ENCODE measurements around the gene COIL. TPM values are rescaled to one million over a fixed set of nuclear protein-coding genes. Genes with fewer than 3 reads are reported as not detected.

The COIL gene
- total and polyA plus RNA-seq, 2 donors (not counting 1 experiment from before 2014, with no cell fraction given), result 7.3 to 12.1 TPM

DNA sequence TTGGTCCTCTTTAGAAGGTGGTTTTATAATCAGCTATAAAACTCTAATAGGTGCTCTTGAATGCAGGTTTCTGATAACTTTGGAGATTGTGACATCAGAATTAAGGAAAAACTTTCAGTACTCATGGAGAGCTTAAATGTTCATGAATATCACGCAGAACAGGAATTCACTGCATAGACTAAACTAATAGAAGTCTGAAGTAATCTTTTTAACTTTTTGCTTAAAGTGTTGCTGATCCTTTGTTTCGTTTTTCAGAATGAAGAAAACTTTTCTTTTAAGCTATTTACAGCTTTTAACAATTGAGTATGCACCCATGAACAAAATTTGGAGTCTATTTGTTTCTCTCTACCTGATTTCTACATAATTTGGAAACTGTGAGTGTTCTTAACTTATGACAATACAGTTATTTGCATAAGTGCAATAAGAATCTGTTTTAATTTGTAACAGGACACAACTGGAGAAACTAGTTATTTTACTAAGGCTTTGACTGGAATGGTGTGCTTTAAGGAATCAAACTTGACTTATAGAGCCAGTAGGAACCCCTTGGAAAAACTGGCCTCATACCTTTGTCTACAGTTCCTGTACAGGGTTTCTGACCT, 30.0 kb downstream of the COIL start:
- Histone ChIP-seq H3K27ac (ENCODE audit: insufficient read depth, low read length) (no peak overlapping the region), H3K9ac (ENCODE audit: insufficient read depth, low read length) (no peak overlapping the region), H3K4me1 (ENCODE audit: control insufficient read depth, extremely low read depth, insufficient read depth, low read length) (no peaks in the 10 kb centered on the region), H3K79me2 (ENCODE audit: control insufficient read depth, insufficient read depth, low read length) (no peaks in the 10 kb centered on the region), H3K36me3 (ENCODE audit: control insufficient read depth, insufficient read depth, low read length) (no peaks in the 10 kb centered on the region), H3K4me2 (ENCODE audit: extremely low read depth, insufficient read depth, low read length) (no peak overlapping the region), H4K20me1 (ENCODE audit: control insufficient read depth, extremely low read depth, insufficient read depth, low read length) (no peaks in the 10 kb centered on the region), H3K9me3 (ENCODE audit: control insufficient read depth, insufficient read depth, low read depth, low read length) (no peaks in the 10 kb centered on the region), H3K27me3 (ENCODE audit: control insufficient read depth, insufficient read depth, low read length) (no peaks in the 10 kb centered on the region), H2AFZ (ENCODE audit: low read length) (no peak overlapping the region), H3K4me3 (replicated peaks in 1 of 4; ENCODE audit: control extremely low read depth in 1 of 4, insufficient read depth in 1 of 4, low read depth in 3 of 4, low read length in 4 of 4) (no peak overlapping the region)
- DNase-seq (ENCODE audit: low read depth in 2 of 2), result no peak
- no peak for TF ChIP-seq EZH2 (IDR thresholded peaks at IDR 0.05; ENCODE audit: low read length, missing control alignments)
- TF ChIP-seq, protein P1, sequence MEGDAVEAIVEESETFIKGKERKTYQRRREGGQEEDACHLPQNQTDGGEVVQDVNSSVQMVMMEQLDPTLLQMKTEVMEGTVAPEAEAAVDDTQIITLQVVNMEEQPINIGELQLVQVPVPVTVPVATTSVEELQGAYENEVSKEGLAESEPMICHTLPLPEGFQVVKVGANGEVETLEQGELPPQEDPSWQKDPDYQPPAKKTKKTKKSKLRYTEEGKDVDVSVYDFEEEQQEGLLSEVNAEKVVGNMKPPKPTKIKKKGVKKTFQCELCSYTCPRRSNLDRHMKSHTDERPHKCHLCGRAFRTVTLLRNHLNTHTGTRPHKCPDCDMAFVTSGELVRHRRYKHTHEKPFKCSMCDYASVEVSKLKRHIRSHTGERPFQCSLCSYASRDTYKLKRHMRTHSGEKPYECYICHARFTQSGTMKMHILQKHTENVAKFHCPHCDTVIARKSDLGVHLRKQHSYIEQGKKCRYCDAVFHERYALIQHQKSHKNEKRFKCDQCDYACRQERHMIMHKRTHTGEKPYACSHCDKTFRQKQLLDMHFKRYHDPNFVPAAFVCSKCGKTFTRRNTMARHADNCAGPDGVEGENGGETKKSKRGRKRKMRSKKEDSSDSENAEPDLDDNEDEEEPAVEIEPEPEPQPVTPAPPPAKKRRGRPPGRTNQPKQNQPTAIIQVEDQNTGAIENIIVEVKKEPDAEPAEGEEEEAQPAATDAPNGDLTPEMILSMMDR (conservative IDR thresholded peaks at IDR 0.05 in 1 of 2, IDR thresholded peaks at IDR 0.05 in 1 of 2; ENCODE audit: low read depth in 1 of 2, low read length in 2 of 2), result no peak

DNA sequence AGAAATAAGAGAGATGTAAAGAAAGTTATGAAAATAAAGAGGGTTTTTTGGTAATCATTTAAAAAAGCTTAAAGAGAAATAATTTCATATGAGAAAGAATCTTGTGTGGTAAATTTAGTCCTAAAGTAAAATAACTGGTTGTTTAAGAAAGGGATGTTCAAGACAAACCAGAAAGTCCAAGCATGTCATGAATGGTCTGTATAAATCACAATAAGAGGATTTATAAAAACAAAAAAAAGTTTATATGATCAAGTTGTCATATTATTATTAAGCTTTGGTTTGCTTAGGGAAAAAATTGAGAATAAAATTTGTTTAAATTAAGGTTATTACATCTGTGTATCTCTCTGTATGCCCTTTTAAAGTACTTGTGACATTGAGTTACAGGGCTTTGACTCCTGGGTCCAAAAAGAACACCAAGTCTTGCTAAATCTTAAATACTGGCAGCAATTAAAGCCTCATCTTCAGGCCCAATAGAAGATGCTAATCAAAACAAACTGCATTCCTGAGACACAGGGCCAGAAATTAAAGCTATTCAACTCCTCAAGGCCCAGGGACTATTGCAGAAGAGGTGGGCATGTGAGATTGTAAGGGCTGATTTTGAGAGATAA, 31.4 kb downstream of the COIL start:
- TF ChIP-seq EZH2 (IDR thresholded peaks at IDR 0.05; ENCODE audit: low read length, missing control alignments), result no peak
- TF ChIP-seq, protein P1 (conservative IDR thresholded peaks at IDR 0.05 in 1 of 2, IDR thresholded peaks at IDR 0.05 in 1 of 2; ENCODE audit: low read depth in 1 of 2, low read length in 2 of 2), result no peak
- DNase-seq (ENCODE audit: low read depth in 2 of 2), result peak in 1 of 2 donors; percentile 17
- Histone ChIP-seq H2AFZ (ENCODE audit: low read length) (no peak overlapping the region), H3K9ac (ENCODE audit: insufficient read depth, low read length) (no peak overlapping the region), H3K79me2 (ENCODE audit: control insufficient read depth, insufficient read depth, low read length) (no peaks in the 10 kb centered on the region), H3K4me3 (replicated peaks in 1 of 4; ENCODE audit: control extremely low read depth in 1 of 4, insufficient read depth in 1 of 4, low read depth in 3 of 4, low read length in 4 of 4) (no peak overlapping the region), H3K27ac (ENCODE audit: insufficient read depth, low read length) (no peak overlapping the region), H4K20me1 (ENCODE audit: control insufficient read depth, extremely low read depth, insufficient read depth, low read length) (no peaks in the 10 kb centered on the region), H3K27me3 (ENCODE audit: control insufficient read depth, insufficient read depth, low read length) (no peaks in the 10 kb centered on the region), H3K4me2 (ENCODE audit: extremely low read depth, insufficient read depth, low read length) (no peak overlapping the region), H3K36me3 (ENCODE audit: control insufficient read depth, insufficient read depth, low read length) (no peaks in the 10 kb centered on the region), H3K9me3 (ENCODE audit: control insufficient read depth, insufficient read depth, low read depth, low read length) (no peaks in the 10 kb centered on the region), H3K4me1 (ENCODE audit: control insufficient read depth, extremely low read depth, insufficient read depth, low read length) (no peaks in the 10 kb centered on the region)

DNA sequence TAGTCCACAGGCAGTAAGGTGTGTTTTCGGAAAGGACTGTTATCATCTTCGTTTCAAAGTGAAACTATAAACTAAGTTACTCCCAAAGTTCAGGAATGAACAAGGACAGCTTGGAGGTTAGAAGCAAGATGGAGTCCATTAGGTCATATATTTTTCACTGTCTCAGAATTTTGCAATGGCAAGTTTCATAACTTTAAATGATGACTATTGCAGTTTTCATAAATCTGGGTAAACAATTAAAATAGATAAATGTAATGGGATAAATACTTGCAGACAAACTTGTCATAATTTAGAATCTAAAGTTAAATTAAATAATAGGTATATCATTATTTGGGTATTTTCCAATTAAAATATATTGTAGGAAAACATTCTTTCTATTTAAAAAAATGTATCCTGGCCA, 32.3 kb downstream of the COIL start:
- no peak for TF ChIP-seq EZH2 (IDR thresholded peaks at IDR 0.05; ENCODE audit: low read length, missing control alignments)
- TF ChIP-seq, protein P1 (conservative IDR thresholded peaks at IDR 0.05 in 1 of 2, IDR thresholded peaks at IDR 0.05 in 1 of 2; ENCODE audit: low read depth in 1 of 2, low read length in 2 of 2), result no peak
- no peak for DNase-seq (ENCODE audit: low read depth in 2 of 2)
- H3K9me3 ChIP-seq (ENCODE audit: control insufficient read depth, insufficient read depth, low read depth, low read length), result no peaks in the 10 kb centered on the region

More for the DNA sequence above, 32.3 kb downstream of the COIL start:
- no peaks in the 10 kb centered on the region for H4K20me1 ChIP-seq (ENCODE audit: control insufficient read depth, extremely low read depth, insufficient read depth, low read length)
- no peak overlapping the region for H3K9ac ChIP-seq (ENCODE audit: insufficient read depth, low read length)
- H3K79me2 ChIP-seq (ENCODE audit: control insufficient read depth, insufficient read depth, low read length), result no peaks in the 10 kb centered on the region
- H3K4me3 ChIP-seq (replicated peaks in 1 of 4; ENCODE audit: control extremely low read depth in 1 of 4, insufficient read depth in 1 of 4, low read depth in 3 of 4, low read length in 4 of 4), result no peak overlapping the region
- H2AFZ ChIP-seq (ENCODE audit: low read length), result no peak overlapping the region
- no peak overlapping the region for H3K27ac ChIP-seq (ENCODE audit: insufficient read depth, low read length)
- no peaks in the 10 kb centered on the region for H3K27me3 ChIP-seq (ENCODE audit: control insufficient read depth, insufficient read depth, low read length)
- no peaks in the 10 kb centered on the region for H3K36me3 ChIP-seq (ENCODE audit: control insufficient read depth, insufficient read depth, low read length)
- H3K4me1 ChIP-seq (ENCODE audit: control insufficient read depth, extremely low read depth, insufficient read depth, low read length), result no peaks in the 10 kb centered on the region
- H3K4me2 ChIP-seq (ENCODE audit: extremely low read depth, insufficient read depth, low read length), result no peak overlapping the region
